Trophoblast cell (in vitro differentiated cells and primary cell): Measurements from ENCODE around the gene FAM32A.

ENCODE experiments used
- DNase-seq, 2 donors: peaks; one replicate each; pipeline ENCODE4 v3.0.0-alpha.2; 2016
- H2AFZ ChIP-seq: 2 replicates; pipeline ENCODE4 v1.6.1; 2013; ENCODE audit warnings: low read length, moderate library complexity, mild to moderate bottlenecking; ENCODE audit not compliant: insufficient read depth, poor library complexity
- H2AK5ac ChIP-seq: 2 replicates; pipeline ENCODE4 v1.6.1; 2013; ENCODE audit warnings: mild to moderate bottlenecking, low read length
- H2BK120ac ChIP-seq: 2 replicates; pipeline ENCODE4 v1.6.1; 2013; ENCODE audit warnings: low read length, mild to moderate bottlenecking, moderate library complexity; ENCODE audit not compliant: insufficient read depth, poor library complexity
- H2BK12ac ChIP-seq: 2 replicates; pipeline ENCODE4 v1.6.1; 2013; ENCODE audit warnings: mild to moderate bottlenecking, low read length, moderate library complexity
- H2BK5ac ChIP-seq: 2 replicates; pipeline ENCODE4 v1.6.1; 2013; ENCODE audit warnings: low read length, low read depth, moderate library complexity, mild to moderate bottlenecking; ENCODE audit not compliant: poor library complexity
- H3K14ac ChIP-seq: 2 replicates; pipeline ENCODE4 v1.6.1; 2013; ENCODE audit warnings: mild to moderate bottlenecking, low read length
- H3K18ac ChIP-seq: 2 replicates; pipeline ENCODE4 v1.6.1; 2013; ENCODE audit warnings: mild to moderate bottlenecking, low read length
- H3K23ac ChIP-seq: 2 replicates; pipeline ENCODE4 v1.6.1; 2013; ENCODE audit warnings: low read length
- H3K27ac ChIP-seq: 2 replicates; pipeline ENCODE4 v1.5.1; 2013; ENCODE audit warnings: low read depth, mild to moderate bottlenecking, inconsistent platforms, low read length, moderate library complexity
- H3K27me3 ChIP-seq: 2 replicates; pipeline ENCODE4 v1.6.1; 2013; ENCODE audit warnings: inconsistent platforms, mild to moderate bottlenecking, low read length, moderate library complexity; ENCODE audit not compliant: insufficient read depth
- H3K36me3 ChIP-seq, 2 experiments: 1 replicate in 1 of 2; 2 replicates in 1 of 2; pipeline ENCODE4 v1.6.1; 2013; ENCODE audit warnings: low read length in 2 of 2, mild to moderate bottlenecking in 2 of 2, moderate library complexity in 1 of 2; ENCODE audit not compliant: insufficient read depth in 2 of 2, control insufficient read depth in 1 of 2
- H3K4ac ChIP-seq: 2 replicates; pipeline ENCODE4 v1.6.1; 2013; ENCODE audit warnings: low read depth, mild to moderate bottlenecking, low read length, moderate library complexity
- H3K4me1 ChIP-seq, 2 experiments: 1 replicate in 1 of 2; 2 replicates in 1 of 2; pipeline ENCODE4 v1.6.1; 2013; ENCODE audit warnings: low read length in 2 of 2, mild to moderate bottlenecking in 2 of 2, moderate library complexity in 1 of 2; ENCODE audit not compliant: insufficient read depth in 2 of 2, control insufficient read depth in 1 of 2
- H3K4me2 ChIP-seq: 2 replicates; pipeline ENCODE4 v1.6.1; 2013; ENCODE audit warnings: inconsistent platforms, mild to moderate bottlenecking, low read length, moderate library complexity
- H3K4me3 ChIP-seq: 2 replicates; pipeline ENCODE4 v1.5.1; 2013; ENCODE audit warnings: mild to moderate bottlenecking, low read depth, low read length, inconsistent platforms
- H3K79me1 ChIP-seq: one replicate; pipeline ENCODE4 v1.6.1; 2013; ENCODE audit warnings: low read length
- H3K79me2 ChIP-seq: 2 replicates; pipeline ENCODE4 v1.6.1; 2013; ENCODE audit warnings: low read length, mild to moderate bottlenecking; ENCODE audit not compliant: control insufficient read depth, insufficient read depth, poor library complexity
- H3K9ac ChIP-seq: 2 replicates; pipeline ENCODE4 v1.6.1; 2013; ENCODE audit warnings: mild to moderate bottlenecking, low read length
- H3K9me3 ChIP-seq: 2 replicates; pipeline ENCODE4 v1.6.1; 2013; ENCODE audit warnings: low read depth, mild to moderate bottlenecking, control low read depth, inconsistent platforms, low read length; ENCODE audit not compliant: insufficient read depth
- H4K12ac ChIP-seq: 2 replicates; pipeline ENCODE4 v1.6.1; 2013; ENCODE audit warnings: low read depth, mild to moderate bottlenecking, low read length, moderate library complexity
- H4K8ac ChIP-seq: 2 replicates; pipeline ENCODE4 v1.6.1; 2013; ENCODE audit warnings: low read depth, mild to moderate bottlenecking, low read length, moderate library complexity
- H4K91ac ChIP-seq: one replicate; pipeline ENCODE4 v1.6.1; 2013; ENCODE audit warnings: low read depth, mild to moderate bottlenecking, low read length, moderate library complexity
- WGBS: extraction: QIAGEN DNeasy Blood & Tissue Kit; methylation state at CpG from one replicate; pipeline ENCODE4 v1.1.7; 2013; ENCODE audit warnings: missing lambda C conversion rate; ENCODE audit not compliant: insufficient read length, insufficient coverage; ENCODE audit errors: extremely low coverage; 5-methylcytosine and 5-hydroxymethylcytosine counted together

Gene FAM32A

GRCh38 chr19:16232127-16232526 lies 46.9 kb downstream of the FAM32A start:
- no peak overlapping the region for H3K23ac ChIP-seq
- peaks cover 9% of the 10 kb centered on the region for H3K9me3 ChIP-seq
- no peak overlapping the region for H3K4ac ChIP-seq
- no peak overlapping the region for H3K14ac ChIP-seq
- H3K79me2 ChIP-seq, result no peaks in the 10 kb centered on the region
- no peak overlapping the region for H4K91ac ChIP-seq
- no peak overlapping the region for H3K18ac ChIP-seq
- no peak overlapping the region for H3K4me2 ChIP-seq
- peaks cover 60 to 69% of the 10 kb centered on the region in 2 experiments for H3K36me3 ChIP-seq
- no peak overlapping the region for H4K8ac ChIP-seq
- H2BK5ac ChIP-seq, result no peak overlapping the region
- H2AFZ ChIP-seq, result no peak overlapping the region
- no peak overlapping the region for H3K27ac ChIP-seq
- no peaks in the 10 kb centered on the region for H3K79me1 ChIP-seq
- H4K12ac ChIP-seq, result no peak overlapping the region
- no peak overlapping the region for H2BK12ac ChIP-seq
- DNase-seq, result no peak
- no peak overlapping the region for H3K9ac ChIP-seq
- H2AK5ac ChIP-seq, result no peak overlapping the region
- WGBS, result no CpG with 5 or more reads among the region's 16 CpGs
- H3K27me3 ChIP-seq, result no peaks in the 10 kb centered on the region
- peaks cover 0 to 8% of the 10 kb centered on the region in 2 experiments for H3K4me1 ChIP-seq
- H3K4me3 ChIP-seq, result no peak overlapping the region
- H2BK120ac ChIP-seq, result no peak overlapping the region

DNA sequence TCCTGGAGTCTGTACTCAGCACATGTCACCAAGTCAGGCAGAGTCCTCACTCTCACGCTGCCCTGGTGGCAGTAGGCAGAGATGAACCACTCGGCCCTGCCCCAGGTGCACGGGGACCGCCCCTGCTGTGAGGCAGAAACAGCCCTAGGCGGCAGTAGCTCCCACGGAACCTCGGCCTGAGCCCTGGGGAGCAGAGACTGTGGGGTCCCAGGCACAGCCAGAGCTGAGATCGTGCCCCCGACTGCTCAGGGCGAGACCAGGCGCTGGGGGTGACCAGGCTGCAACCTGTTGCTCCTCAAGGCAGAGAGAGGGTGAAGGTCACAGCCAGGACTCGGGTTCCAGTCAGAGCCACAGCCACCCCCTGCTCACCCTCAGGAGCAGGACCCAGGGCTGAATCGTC lies 47.4 kb downstream of the FAM32A start:
- Histone ChIP-seq H3K27ac (no peak overlapping the region), H3K18ac (no peak overlapping the region), H2BK120ac (no peak overlapping the region), H3K4ac (no peak overlapping the region), H4K12ac (no peak overlapping the region), H2BK12ac (no peak overlapping the region), H3K23ac (no peak overlapping the region), H3K79me1 (no peaks in the 10 kb centered on the region), H3K9me3 (peaks cover 9% of the 10 kb centered on the region), H4K91ac (no peak overlapping the region), H3K9ac (no peak overlapping the region), H3K4me1 (peaks cover 0 to 8% of the 10 kb centered on the region in 2 experiments), H3K27me3 (no peaks in the 10 kb centered on the region), H4K8ac (no peak overlapping the region), H2AK5ac (no peak overlapping the region), H3K79me2 (no peaks in the 10 kb centered on the region), H2BK5ac (no peak overlapping the region), H2AFZ (no peak overlapping the region), H3K4me3 (no peak overlapping the region), H3K36me3 (peaks cover 56 to 64% of the 10 kb centered on the region in 2 experiments), H3K14ac (no peak overlapping the region), H3K4me2 (no peak overlapping the region)
- no CpG with 5 or more reads among the region's 13 CpGs for WGBS
- DNase-seq, result no peak

DNA sequence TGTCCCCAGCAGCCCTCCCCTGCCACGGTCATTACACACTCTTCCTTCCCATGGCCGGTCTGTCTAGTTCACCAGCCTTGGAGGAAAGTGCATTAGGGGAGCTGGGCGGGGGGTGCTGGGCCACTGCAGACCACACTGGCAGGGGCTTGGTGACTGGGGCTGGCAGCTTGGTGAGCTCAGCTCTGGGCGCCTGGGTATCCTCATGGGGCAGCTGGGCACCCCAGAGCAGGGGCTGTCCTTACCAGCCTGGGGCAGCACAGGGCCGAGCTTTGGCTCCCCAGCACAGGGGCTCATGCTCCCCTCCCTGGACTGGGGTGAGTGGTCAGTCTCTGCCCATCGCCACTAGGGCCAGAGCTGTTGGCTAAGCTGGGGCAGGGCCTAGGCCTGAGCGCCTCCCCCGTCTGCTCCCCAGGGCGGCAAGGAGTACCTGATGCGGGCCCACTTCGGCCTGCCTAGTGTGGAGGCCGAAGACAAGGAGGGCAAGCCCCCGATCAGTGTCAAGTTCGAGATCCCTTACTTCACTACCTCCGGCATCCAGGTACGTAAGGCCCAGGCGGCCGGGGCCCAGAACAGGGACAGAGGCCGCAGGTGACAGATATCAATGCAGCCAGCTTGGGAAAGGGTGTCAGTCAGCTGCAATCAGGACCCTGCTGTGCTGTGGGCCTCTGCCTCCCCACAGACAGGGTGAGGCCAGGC lies 48.0 kb downstream of the FAM32A start:
- Histone ChIP-seq H2AFZ (no peak overlapping the region), H3K4me1 (peaks cover 0 to 8% of the 10 kb centered on the region in 2 experiments), H3K36me3 (peaks cover 50 to 58% of the 10 kb centered on the region in 2 experiments), H3K27me3 (no peaks in the 10 kb centered on the region), H3K4ac (no peak overlapping the region), H3K4me3 (no peak overlapping the region), H3K79me1 (no peaks in the 10 kb centered on the region), H3K14ac (no peak overlapping the region), H3K18ac (no peak overlapping the region), H2BK5ac (no peak overlapping the region), H3K9me3 (peaks cover 9% of the 10 kb centered on the region), H3K4me2 (no peak overlapping the region), H2BK12ac (no peak overlapping the region), H4K12ac (no peak overlapping the region), H2BK120ac (no peak overlapping the region), H4K91ac (no peak overlapping the region), H4K8ac (no peak overlapping the region), H2AK5ac (no peak overlapping the region), H3K27ac (no peak overlapping the region), H3K23ac (no peak overlapping the region), H3K9ac (no peak overlapping the region), H3K79me2 (no peaks in the 10 kb centered on the region)
- WGBS, result no CpG with 5 or more reads among the region's 19 CpGs
- no peak for DNase-seq

GRCh38 chr19:16233836-16234551 lies 48.8 kb downstream of the FAM32A start:
- H3K18ac ChIP-seq, result no peak overlapping the region
- DNase-seq, result no peak
- no peaks in the 10 kb centered on the region for H3K79me2 ChIP-seq
- no peaks in the 10 kb centered on the region for H3K79me1 ChIP-seq
- H4K12ac ChIP-seq, result no peak overlapping the region
- H2BK12ac ChIP-seq, result no peak overlapping the region
- no peak overlapping the region for H3K27ac ChIP-seq
- no peak overlapping the region for H2AFZ ChIP-seq
- no peak overlapping the region for H2BK120ac ChIP-seq
- no peak overlapping the region for H3K4me3 ChIP-seq
- H3K9ac ChIP-seq, result no peak overlapping the region
- no peak overlapping the region for H2BK5ac ChIP-seq
- H3K9me3 ChIP-seq, result peaks cover 9% of the 10 kb centered on the region
- H3K4me2 ChIP-seq, result no peak overlapping the region
- H3K27me3 ChIP-seq, result no peaks in the 10 kb centered on the region
- H4K91ac ChIP-seq, result no peak overlapping the region
- peaks cover 42 to 51% of the 10 kb centered on the region in 2 experiments for H3K36me3 ChIP-seq
- H4K8ac ChIP-seq, result no peak overlapping the region
- H3K4ac ChIP-seq, result no peak overlapping the region
- no CpG with 5 or more reads among the region's 19 CpGs for WGBS
- H2AK5ac ChIP-seq, result no peak overlapping the region
- H3K23ac ChIP-seq, result no peak overlapping the region
- H3K14ac ChIP-seq, result no peak overlapping the region
- H3K4me1 ChIP-seq, result peaks cover 0 to 8% of the 10 kb centered on the region in 2 experiments
